SK-N-SH treated with all-trans-retinoic acid at 6 μM for 48 hours (cell line): Measurements from ENCODE around the gene MYL3.

Experiments
- ARNTL ChIP-seq: fragments of 450-650 bp; formaldehyde crosslinking; IDR thresholded peaks from 2 replicates; pipeline ENCODE4 v1.5.0; 2020; ENCODE audit warnings: low read depth, mild to moderate bottlenecking, moderate library complexity, borderline replicate concordance
- CREB5 ChIP-seq: fragments of 250-450 bp; sonication (Bioruptor Pico); IDR thresholded peaks from 2 replicates; pipeline ENCODE4 v1.5.1; 2020; ENCODE audit warnings: low read depth, mild to moderate bottlenecking, moderate library complexity
- CSRNP3 ChIP-seq: fragments of 250-450 bp; sonication (Bioruptor Pico); IDR thresholded peaks from 2 replicates; pipeline ENCODE4 v1.5.1; 2021; ENCODE audit warnings: mild to moderate bottlenecking, moderate library complexity
- ESRRG ChIP-seq: fragments of 250-450 bp; sonication (Bioruptor Pico); IDR thresholded peaks from 2 replicates; pipeline ENCODE4 v1.6.1; 2021; ENCODE audit warnings: mild to moderate bottlenecking
- GLIS3 ChIP-seq: fragments of 250-450 bp; sonication (Bioruptor Pico); IDR thresholded peaks from 2 replicates; pipeline ENCODE4 v1.5.0; 2020; ENCODE audit warnings: mild to moderate bottlenecking, moderate library complexity
- PATZ1 ChIP-seq: fragments of 250-450 bp; sonication (Bioruptor Pico); IDR thresholded peaks from 2 replicates; pipeline ENCODE4 v1.8.0; 2020; ENCODE audit warnings: mild to moderate bottlenecking, moderate library complexity, borderline replicate concordance
- PPARA ChIP-seq: fragments of 250-450 bp; sonication (Bioruptor Pico); IDR thresholded peaks from 2 replicates; pipeline ENCODE4 v1.5.0; 2020; ENCODE audit warnings: mild to moderate bottlenecking, borderline replicate concordance
- RARB ChIP-seq: fragments of 250-450 bp; sonication (Bioruptor Pico); IDR thresholded peaks from 2 replicates; pipeline ENCODE4 v1.8.0; 2021; ENCODE audit warnings: mild to moderate bottlenecking, moderate library complexity
- TSHZ2 ChIP-seq: fragments of 250-450 bp; sonication (Bioruptor Pico); IDR thresholded peaks from 2 replicates; pipeline ENCODE4 v1.5.0; 2020; ENCODE audit warnings: mild to moderate bottlenecking, moderate library complexity
- ZFP3 ChIP-seq: fragments of 250-450 bp; sonication (Bioruptor Pico); IDR thresholded peaks from 2 replicates; pipeline ENCODE4 v1.5.0; 2020; ENCODE audit warnings: mild to moderate bottlenecking, moderate library complexity
- ZFP30 ChIP-seq: fragments of 450-650 bp; formaldehyde crosslinking; IDR thresholded peaks from 2 replicates; pipeline ENCODE4 v1.5.0; 2022; ENCODE audit warnings: mild to moderate bottlenecking, moderate library complexity
- ZNF8 ChIP-seq: fragments of 450-650 bp; formaldehyde crosslinking; IDR thresholded peaks from 2 replicates; pipeline ENCODE4 v1.5.0; 2020; ENCODE audit warnings: mild to moderate bottlenecking, moderate library complexity

- TF ChIP-seq PATZ1 (CRISPR knock-in tag) = no peak
- no peak for TF ChIP-seq GLIS3 (CRISPR knock-in tag)
- TF ChIP-seq RARB (CRISPR knock-in tag) = no peak
- no peak for TF ChIP-seq CSRNP3 (CRISPR knock-in tag)
- TF ChIP-seq ARNTL (CRISPR knock-in tag) = no peak
- TF ChIP-seq PPARA (CRISPR knock-in tag) = no peak
- no peak for TF ChIP-seq ZFP3
- no peak for TF ChIP-seq ESRRG (CRISPR knock-in tag)
- TF ChIP-seq ZNF8 (CRISPR knock-in tag) = no peak
- TF ChIP-seq TSHZ2 (CRISPR knock-in tag) = no peak
- TF ChIP-seq ZFP30 (CRISPR knock-in tag) = no peak
- no peak for TF ChIP-seq CREB5 (CRISPR knock-in tag)
Observed at GRCh38 chr3:46899151-46900006, 36.1 kb upstream of the MYL3 start.
